HCT116 (cell line): Measurements from ENCODE around the gene TRIM75. TPM values are rescaled to one million over a fixed set of nuclear protein-coding genes. Genes with fewer than 3 reads are reported as not detected.

Source experiments
- ATAC-seq: fragments of 200-7000 bp; cut with Tn5 transposase; 2 replicates; pipeline ENCODE4 v1.9.1; 2020; ENCODE audit warnings: mild to moderate bottlenecking, moderate library complexity
- BruUV-seq: library from RNA; stranded (reverse); fragments of 400-500 nt; replicated peaks from 2 replicates; lab custom pipeline; 2021; lab: Mats Ljungman, UMichigan
- CTCF ChIA-PET: fragments of 300-600 bp; sonication (Branson Sonifier 250); formaldehyde crosslinking; loops from one replicate; lab custom pipeline; 2021; ENCODE audit warnings: antibody characterized with exemption; lab: Charles Lee
- POLR2A ChIA-PET: fragments of 300-600, 350-600 bp; sonication (Branson Sonifier 250); formaldehyde crosslinking; loops from one replicate; lab custom pipeline; 2021; ENCODE audit warnings: antibody characterized with exemption; lab: Charles Lee
- RAD21 ChIA-PET, 2 experiments: fragments of 300-600 bp; sonication (Branson Sonifier 250); formaldehyde crosslinking; loops; one replicate each; lab custom pipeline; 2023; ENCODE audit warnings: low total read pairs in 2 of 2; ENCODE audit not compliant: uncharacterized antibody in 2 of 2, unreplicated experiment in 2 of 2, low non-redundant PET in 1 of 2; lab: Charles Lee
- DNase-seq: peaks from one replicate; pipeline ENCODE4 v3.0.0-alpha.2; 2010; ENCODE audit warnings: low read depth, low spot score
- H2AFZ ChIP-seq: fragments of 200-600 bp; shearing (Covaris generic), sonication (generic); 2 replicates; pipeline ENCODE4 v1.6.1; 2017; ENCODE audit warnings: low read depth, mixed run types, mixed read lengths, antibody characterized with exemption, low read length; ENCODE audit not compliant: poor library complexity, severe bottlenecking
- H3K27ac ChIP-seq: 2 replicates; pipeline ENCODE4 v1.5.1; 2012; ENCODE audit warnings: low read depth, low read length
- H3K27me3 ChIP-seq: fragments of 200-600 bp; sonication (generic); 2 replicates; pipeline ENCODE4 v1.6.1; 2016; ENCODE audit warnings: mixed run types, low read length, mixed read lengths; ENCODE audit not compliant: insufficient read depth
- H3K36me3 ChIP-seq, 2 experiments: fragments of 200-500 bp in 1 of 2; fragments of 200-600 bp in 1 of 2; sonication (Bioruptor generic) in 1 of 2; sonication (generic) in 1 of 2; 2 replicates each; pipeline versions ENCODE4 v1.5.1 to v1.6.1; 2014 to 2016; ENCODE audit warnings: low read length in 2 of 2, inconsistent platforms in 1 of 2, mixed read lengths in 1 of 2, mixed run types in 1 of 2; ENCODE audit not compliant: insufficient read depth in 2 of 2, control insufficient read depth in 1 of 2
- H3K4me1 ChIP-seq, 2 experiments: fragments of 200-600 bp in 1 of 2; sonication (generic) in 1 of 2; 2 replicates each; pipeline versions ENCODE4 v1.5.1 to v1.6.1; 2012 to 2017; ENCODE audit warnings: low read length in 2 of 2, inconsistent platforms in 1 of 2, mild to moderate bottlenecking in 1 of 2, mixed read lengths in 1 of 2, mixed run types in 1 of 2, moderate library complexity in 1 of 2; ENCODE audit not compliant: insufficient read depth in 2 of 2, control insufficient read depth in 1 of 2
- H3K4me2 ChIP-seq: fragments of 200-600 bp; sonication (generic); 2 replicates; pipeline ENCODE4 v1.6.1; 2017; ENCODE audit warnings: mixed run types, low read length, mixed read lengths
- H3K4me3 ChIP-seq, 2 experiments: fragments of 200-600 bp in 1 of 2; sonication (generic) in 1 of 2; replicated peaks in 1 of 2; 2 replicates each; pipeline ENCODE4 v1.5.1; 2011 to 2016; ENCODE audit warnings: low read length in 2 of 2, control low read depth in 1 of 2, low read depth in 1 of 2, mild to moderate bottlenecking in 1 of 2, mixed read lengths in 1 of 2, mixed run types in 1 of 2
- H3K79me2 ChIP-seq: fragments of 200-600 bp; sonication (generic); 2 replicates; pipeline ENCODE4 v1.6.1; 2017; ENCODE audit warnings: mild to moderate bottlenecking, mixed run types, low read length, moderate library complexity, mixed read lengths; ENCODE audit not compliant: insufficient read depth
- H3K9ac ChIP-seq: fragments of 200-600 bp; sonication (generic); 2 replicates; pipeline ENCODE4 v1.6.1; 2016; ENCODE audit warnings: low read length, mixed read lengths
- H3K9me2 ChIP-seq: fragments of 200-600 bp; sonication (generic), shearing (Covaris generic); 2 replicates; pipeline ENCODE4 v1.6.1; 2017; ENCODE audit warnings: mixed run types, mild to moderate bottlenecking, moderate library complexity; ENCODE audit not compliant: insufficient read depth
- H3K9me3 ChIP-seq, 2 experiments: fragments of 200-500 bp in 1 of 2; fragments of 200-600 bp in 1 of 2; sonication (Bioruptor generic) in 1 of 2; sonication (generic) in 1 of 2; 2 replicates each; pipeline ENCODE4 v1.6.1; 2014 to 2017; ENCODE audit warnings: low read length in 2 of 2, mixed read lengths in 2 of 2, inconsistent platforms in 1 of 2, low read depth in 1 of 2, mild to moderate bottlenecking in 1 of 2, mixed run types in 1 of 2, moderate library complexity in 1 of 2; ENCODE audit not compliant: control insufficient read depth in 1 of 2, insufficient read depth in 1 of 2
- H4K20me1 ChIP-seq: fragments of 200-600 bp; sonication (generic), shearing (Covaris generic); 2 replicates; pipeline ENCODE4 v1.6.1; 2017; ENCODE audit warnings: mixed run types, mild to moderate bottlenecking, moderate library complexity; ENCODE audit not compliant: insufficient read depth
- ATF3 ChIP-seq: IDR thresholded peaks from 2 replicates; pipeline ENCODE4 v1.6.1; 2012
- CBX3 ChIP-seq: IDR thresholded peaks from 2 replicates; pipeline ENCODE4 v1.6.1; 2012; ENCODE audit warnings: low read depth
- CEBPB ChIP-seq: IDR thresholded peaks from 2 replicates; pipeline ENCODE4 v1.6.1; 2012; ENCODE audit warnings: low read depth
- CTCF ChIP-seq, 3 experiments: fragments of 200-600 bp in 1 of 3; sonication (generic) in 1 of 3; IDR thresholded peaks in 2 of 3; conservative IDR thresholded peaks in 1 of 3; 2 replicates each; pipeline ENCODE4 v1.5.1; 2012 to 2017; ENCODE audit warnings: low read depth in 2 of 3, low read length in 2 of 3, antibody characterized with exemption in 1 of 3, borderline replicate concordance in 1 of 3, control low read depth in 1 of 3, mild to moderate bottlenecking in 1 of 3, mixed read lengths in 1 of 3, mixed run types in 1 of 3, moderate library complexity in 1 of 3; ENCODE audit not compliant: insufficient read depth in 1 of 3
- ELF1 ChIP-seq: IDR thresholded peaks from 2 replicates; pipeline ENCODE4 v1.6.1; 2012; ENCODE audit warnings: low read depth, borderline replicate concordance
- EZH2phosphoT487 ChIP-seq: fragments of 200-600 bp; IDR thresholded peaks from 2 replicates; pipeline ENCODE4 v1.6.1; 2018; ENCODE audit warnings: antibody characterized with exemption, borderline replicate concordance
- FOSL1 ChIP-seq: IDR thresholded peaks from 2 replicates; pipeline ENCODE4 v1.6.1; 2012; ENCODE audit warnings: low read depth
- JUND ChIP-seq: IDR thresholded peaks from 2 replicates; pipeline ENCODE4 v1.6.1; 2012
- MAX ChIP-seq: IDR thresholded peaks from 2 replicates; pipeline ENCODE4 v1.6.1; 2012
- POLR2AphosphoS5 ChIP-seq: IDR thresholded peaks from 2 replicates; pipeline ENCODE4 v1.6.1; 2011; ENCODE audit warnings: mild to moderate bottlenecking, low read depth, low read length, moderate library complexity
- RAD21 ChIP-seq: IDR thresholded peaks from 2 replicates; pipeline ENCODE4 v1.6.1; 2012; ENCODE audit warnings: low read depth, mild to moderate bottlenecking
- YY1 ChIP-seq: IDR thresholded peaks from 2 replicates; pipeline ENCODE4 v1.6.1; 2011; ENCODE audit warnings: low read length, low read depth, moderate library complexity, mild to moderate bottlenecking; ENCODE audit not compliant: insufficient replicate concordance; ENCODE audit errors: extremely low read depth
- ZFX ChIP-seq: fragments of 450-650 bp; IDR thresholded peaks from 2 replicates; pipeline ENCODE4 v1.6.1; 2017
- ZNF274 ChIP-seq: fragments of 200-500 bp; sonication (Bioruptor generic); IDR thresholded peaks from 2 replicates; pipeline ENCODE4 v1.6.1; 2014; ENCODE audit warnings: mild to moderate bottlenecking, low read depth, low read length, inconsistent platforms
- intact Hi-C: fragments of 100-400 bp; cut with micrococcal nuclease; formaldehyde crosslinking; loops from 2 replicates; pipeline ENCODE4 v1.10.0; 2022
- total RNA-seq: library from RNA; stranded (reverse); gene quantifications from one replicate; pipeline ENCODE4 v1.2.1, GENCODE V29; 2021; ENCODE audit not compliant: unreplicated experiment

Gene TRIM75
- total RNA-seq, 1 experiment from 2014 or later = not detected

GRCh38 chr4:165096776-165097175 lies 43.1 kb downstream of the TRIM75 start:
- RAD21 ChIA-PET = interaction anchor here in 1 of 2 experiments (1.0 to 1.1 kb wide), 2 partner anchors 328 to 329 kb away, joined by 3 read pairs; no protein-coding TSS in a partner anchor
- H2AFZ ChIP-seq = no peak overlapping the region
- peaks cover 2 to 3% of the 10 kb centered on the region in 2 experiments; a peak in 3 of 4 replicates for H3K36me3 ChIP-seq
- H3K4me1 ChIP-seq = no peaks in the 10 kb centered on the region
- POLR2A ChIA-PET = interaction anchor here (1.1 kb wide), 1 partner anchor 16 kb away, joined by 3 read pairs; the partner anchor contains the start of gene TMEM192
- CTCF ChIA-PET = interaction anchor here (0.6 to 1.3 kb wide), 16 partner anchors 10 to 365 kb away, joined by 3 to 21 read pairs (median 4); partner anchors contain the start of gene TMEM192
- H3K9ac ChIP-seq = no peak overlapping the region
- H3K9me3 ChIP-seq = no peaks in the 10 kb centered on the region
- no peak overlapping the region for H3K4me3 ChIP-seq
- DNase-seq (no peak), ATAC-seq (peak; percentile 63; the same call in 1 of the 2 replicates)
- no peak overlapping the region for H3K4me2 ChIP-seq
- intact Hi-C loops = loop anchor here (1.0 to 10.0 kb wide), 3 partner anchors 162 to 328 kb away; no protein-coding TSS in a partner anchor
- no peaks in the 10 kb centered on the region for H3K9me2 ChIP-seq
- TF ChIP-seq RAD21 (peak; percentile 61), ZFX (no peak), CEBPB (no peak), ZNF274 (no peak), FOSL1 (no peak), CTCF (IDR thresholded peaks at IDR 0.05 in 2 of 3, conservative IDR thresholded peaks at IDR 0.05 in 1 of 3; ENCODE audit: borderline replicate concordance in 1 of 3, insufficient read depth in 1 of 3, low read depth in 2 of 3, low read length in 2 of 3) (peak; percentile 22 to 58 (median 54); a peak in 5 of 6 replicates)
- BruUV-seq = no TSS peak
- H3K27ac ChIP-seq = no peak overlapping the region
- H3K27me3 ChIP-seq = no peaks in the 10 kb centered on the region
- no peaks in the 10 kb centered on the region for H4K20me1 ChIP-seq
- no peaks in the 10 kb centered on the region for H3K79me2 ChIP-seq

- Histone ChIP-seq H3K4me3 (no peak overlapping the region), H3K9me3 (no peaks in the 10 kb centered on the region), H3K27ac (no peak overlapping the region), H3K9ac (no peak overlapping the region), H3K27me3 (no peaks in the 10 kb centered on the region), H3K9me2 (no peaks in the 10 kb centered on the region), H3K4me1 (no peaks in the 10 kb centered on the region), H2AFZ (no peak overlapping the region), H3K79me2 (no peaks in the 10 kb centered on the region), H3K36me3 (peaks cover 2 to 3% of the 10 kb centered on the region in 2 experiments; a peak in 3 of 4 replicates), H4K20me1 (no peaks in the 10 kb centered on the region), H3K4me2 (no peak overlapping the region)
- BruUV-seq = no TSS peak
- TF ChIP-seq ATF3 = no peak
- no peak for TF ChIP-seq CBX3
- TF ChIP-seq FOSL1 = no peak
- no peak for TF ChIP-seq CTCF (IDR thresholded peaks at IDR 0.05 in 2 of 3, conservative IDR thresholded peaks at IDR 0.05 in 1 of 3; ENCODE audit: borderline replicate concordance in 1 of 3, insufficient read depth in 1 of 3, low read depth in 2 of 3, low read length in 2 of 3)
- TF ChIP-seq ZFX = no peak
- TF ChIP-seq ZNF274 = no peak
- no peak for TF ChIP-seq MAX
- TF ChIP-seq YY1 = no peak
- TF ChIP-seq ELF1 = no peak
- TF ChIP-seq EZH2phosphoT487 = no peak
- no peak for TF ChIP-seq POLR2AphosphoS5
- TF ChIP-seq JUND = no peak
- TF ChIP-seq RAD21 = no peak
- ChIA-PET CTCF (no interaction called here), RAD21 (no interaction called here), POLR2A (no interaction called here)
- ATAC-seq (no peak), DNase-seq (no peak)
- intact Hi-C loops = no loop called here
These were observed 48.0 kb downstream of the TRIM75 start for GRCh38 chr4:165101641-165102040.
